Measurements from ENCODE around the gene ATXN7L1. TPM values are rescaled to one million over a fixed set of nuclear protein-coding genes. Genes with fewer than 3 reads are reported as not detected.
A peak's percentile ranks its signal among the peaks of the same experiment; 100 is the strongest.

ATXN7L1 gene
- total RNA-seq, 4 donors from 2014 or later: 4.6 to 12.5 (median 10.1) TPM

DNA sequence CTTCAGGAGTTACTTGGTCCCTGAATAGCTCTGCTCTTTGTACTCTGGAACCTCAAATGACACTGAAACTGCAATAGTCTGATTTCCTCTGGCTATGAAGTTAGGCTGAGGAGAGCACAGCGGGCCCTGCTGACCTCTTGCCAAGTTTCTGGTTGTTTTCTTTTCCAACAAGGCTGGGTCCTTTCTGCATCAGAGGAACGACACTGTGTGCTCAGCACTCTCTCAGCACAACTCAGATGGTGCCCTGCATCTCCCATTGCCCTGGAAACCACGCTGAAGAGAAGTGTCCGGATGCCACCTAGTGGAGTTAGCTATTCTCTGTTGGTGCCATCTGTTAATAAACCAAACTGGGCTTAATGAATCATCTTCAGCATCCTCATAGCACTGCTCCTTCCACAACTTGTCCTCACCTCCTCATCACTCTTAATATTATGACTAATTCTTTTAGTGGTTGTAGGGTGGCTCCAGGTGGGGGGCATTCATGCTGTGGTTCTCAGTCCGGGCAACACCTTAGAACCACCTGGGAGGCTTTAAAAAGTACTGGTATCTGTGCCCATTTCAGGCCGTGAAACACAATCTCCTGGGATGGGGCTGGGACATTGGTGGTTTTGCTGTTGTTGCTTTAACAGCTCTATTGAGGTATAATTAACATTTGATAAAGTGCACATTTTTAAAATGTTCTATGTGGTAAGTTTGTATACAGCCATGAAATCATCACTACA, 286.9 kb downstream of the ATXN7L1 start:
- peaks cover 0 to 6% (median 2%) of the 10 kb centered on the region in 4 donors for H3K4me1 ChIP-seq
- no peak for DNase-seq (ENCODE audit: extremely low spot score)
- no peak overlapping the region for H3K27ac ChIP-seq (replicated peaks in 1 of 4)
- no peaks in the 10 kb centered on the region for H3K9me3 ChIP-seq
- intact Hi-C loops (cut with DNase I): no loop called here
- 27% methylated on average over 6 of the region's 6 CpGs for WGBS
- no peak overlapping the region for H3K4me3 ChIP-seq
- TF ChIP-seq POLR2AphosphoS5 (IDR thresholded peaks at IDR 0.05) (no peak), POLR2A (IDR thresholded peaks at IDR 0.05; ENCODE audit: low read depth) (no peak)
- TF ChIP-seq, protein P1, sequence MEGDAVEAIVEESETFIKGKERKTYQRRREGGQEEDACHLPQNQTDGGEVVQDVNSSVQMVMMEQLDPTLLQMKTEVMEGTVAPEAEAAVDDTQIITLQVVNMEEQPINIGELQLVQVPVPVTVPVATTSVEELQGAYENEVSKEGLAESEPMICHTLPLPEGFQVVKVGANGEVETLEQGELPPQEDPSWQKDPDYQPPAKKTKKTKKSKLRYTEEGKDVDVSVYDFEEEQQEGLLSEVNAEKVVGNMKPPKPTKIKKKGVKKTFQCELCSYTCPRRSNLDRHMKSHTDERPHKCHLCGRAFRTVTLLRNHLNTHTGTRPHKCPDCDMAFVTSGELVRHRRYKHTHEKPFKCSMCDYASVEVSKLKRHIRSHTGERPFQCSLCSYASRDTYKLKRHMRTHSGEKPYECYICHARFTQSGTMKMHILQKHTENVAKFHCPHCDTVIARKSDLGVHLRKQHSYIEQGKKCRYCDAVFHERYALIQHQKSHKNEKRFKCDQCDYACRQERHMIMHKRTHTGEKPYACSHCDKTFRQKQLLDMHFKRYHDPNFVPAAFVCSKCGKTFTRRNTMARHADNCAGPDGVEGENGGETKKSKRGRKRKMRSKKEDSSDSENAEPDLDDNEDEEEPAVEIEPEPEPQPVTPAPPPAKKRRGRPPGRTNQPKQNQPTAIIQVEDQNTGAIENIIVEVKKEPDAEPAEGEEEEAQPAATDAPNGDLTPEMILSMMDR (IDR thresholded peaks at IDR 0.05): peak; percentile 29 to 55 (median 39)
- H3K27me3 ChIP-seq: no peaks in the 10 kb centered on the region
- no peaks in the 10 kb centered on the region for H3K36me3 ChIP-seq

DNA sequence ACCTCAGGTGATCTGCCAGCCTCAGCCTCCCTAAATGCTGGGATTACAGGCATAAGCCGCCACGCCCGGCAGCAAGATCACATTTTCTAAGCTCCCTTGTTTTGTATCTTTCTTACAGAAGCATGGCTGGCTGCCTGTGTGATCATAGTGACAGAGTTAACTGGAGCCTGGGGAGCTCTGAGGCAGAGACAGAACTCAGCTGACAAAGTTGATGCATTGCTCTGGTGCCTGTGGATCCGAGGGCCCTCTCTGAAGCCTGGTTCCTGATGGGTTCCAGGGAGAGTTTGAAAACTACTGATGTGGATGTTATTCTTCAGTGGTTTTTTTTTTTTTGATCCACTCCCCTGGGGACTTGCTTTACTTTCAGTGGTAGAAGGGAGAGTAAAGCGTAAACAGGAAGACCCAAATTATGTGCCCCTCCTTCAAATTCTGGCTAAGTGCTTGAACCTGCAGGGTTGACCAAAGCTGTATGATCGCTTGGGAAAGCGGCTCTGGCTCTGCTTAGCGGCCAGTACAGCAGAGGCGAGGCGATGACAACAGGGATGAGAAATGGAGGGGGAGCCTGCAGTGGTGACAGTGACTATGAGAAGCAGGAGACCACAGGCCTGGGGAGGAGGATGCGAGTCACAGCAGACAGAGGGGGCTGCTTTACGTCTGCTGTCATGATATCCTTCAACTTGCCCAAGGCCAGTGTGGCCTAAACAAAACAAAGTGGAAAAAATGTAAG, 288.3 kb downstream of the ATXN7L1 start:
- peaks cover 0 to under 1% (median 0%) of the 10 kb centered on the region in 4 donors for H3K27me3 ChIP-seq
- TF ChIP-seq EP300 (IDR thresholded peaks at IDR 0.05) (no peak), POLR2A (IDR thresholded peaks at IDR 0.05; ENCODE audit: low read depth) (no peak), POLR2AphosphoS5 (IDR thresholded peaks at IDR 0.05) (no peak)
- TF ChIP-seq, protein P1 (IDR thresholded peaks at IDR 0.05): no peak
- H3K9me3 ChIP-seq: no peaks in the 10 kb centered on the region
- no peak overlapping the region for H3K27ac ChIP-seq (replicated peaks in 1 of 4)
- intact Hi-C loops (cut with DNase I): no loop called here
- WGBS: 81% methylated on average over 11 of the region's 12 CpGs
- no peaks in the 10 kb centered on the region for H3K36me3 ChIP-seq
- peaks cover 0 to 6% (median 2%) of the 10 kb centered on the region in 4 donors for H3K4me1 ChIP-seq
- no peak for DNase-seq (ENCODE audit: extremely low spot score)
- H3K4me3 ChIP-seq: no peak overlapping the region

DNA sequence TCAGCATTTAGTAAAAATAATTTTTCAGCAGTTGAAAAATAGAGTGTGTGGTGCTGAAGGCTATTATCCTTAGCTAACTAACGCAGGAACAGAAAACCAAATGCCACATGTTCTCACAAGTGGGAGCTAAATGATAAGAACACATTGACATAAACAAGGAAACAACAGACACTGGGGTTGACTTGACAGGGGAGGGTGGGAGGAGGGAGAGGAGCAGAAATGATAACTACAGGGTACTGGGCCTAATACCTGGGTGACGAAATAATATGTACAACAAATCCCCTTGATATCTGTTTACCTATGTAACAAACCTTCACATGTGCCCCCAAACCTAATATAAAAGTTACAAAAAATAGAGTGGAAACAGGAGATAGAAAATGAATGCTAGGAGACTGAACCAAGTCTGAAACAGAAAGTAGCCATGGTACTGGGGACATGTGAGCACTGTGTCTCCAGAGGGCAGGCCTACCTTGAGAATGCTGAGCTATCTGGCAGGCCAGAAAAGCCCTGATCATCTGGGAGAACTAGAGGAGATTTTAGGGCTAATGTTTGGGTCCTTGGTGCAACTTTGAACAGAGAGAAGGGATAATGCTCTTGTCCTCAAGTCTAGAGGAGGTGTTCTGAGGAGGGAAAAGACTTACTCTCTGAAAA, 290.4 kb downstream of the ATXN7L1 start:
- WGBS: 95% methylated on average over 2 of the region's 2 CpGs
- peaks cover 0 to 16% (median 0%) of the 10 kb centered on the region in 4 donors for H3K27me3 ChIP-seq
- no peak for TF ChIP-seq POLR2A (IDR thresholded peaks at IDR 0.05; ENCODE audit: low read depth)
- no peak for TF ChIP-seq POLR2AphosphoS5 (IDR thresholded peaks at IDR 0.05)
- no peak for TF ChIP-seq EP300 (IDR thresholded peaks at IDR 0.05)
- H3K4me1 ChIP-seq: peaks cover 0 to 13% (median 9%) of the 10 kb centered on the region in 4 donors
- DNase-seq (ENCODE audit: extremely low spot score): no peak
- no peak overlapping the region for H3K4me3 ChIP-seq
- H3K36me3 ChIP-seq: no peaks in the 10 kb centered on the region
- H3K9me3 ChIP-seq: no peaks in the 10 kb centered on the region
- no peak overlapping the region for H3K27ac ChIP-seq (replicated peaks in 1 of 4)
- intact Hi-C loops (cut with DNase I): no loop called here

DNA sequence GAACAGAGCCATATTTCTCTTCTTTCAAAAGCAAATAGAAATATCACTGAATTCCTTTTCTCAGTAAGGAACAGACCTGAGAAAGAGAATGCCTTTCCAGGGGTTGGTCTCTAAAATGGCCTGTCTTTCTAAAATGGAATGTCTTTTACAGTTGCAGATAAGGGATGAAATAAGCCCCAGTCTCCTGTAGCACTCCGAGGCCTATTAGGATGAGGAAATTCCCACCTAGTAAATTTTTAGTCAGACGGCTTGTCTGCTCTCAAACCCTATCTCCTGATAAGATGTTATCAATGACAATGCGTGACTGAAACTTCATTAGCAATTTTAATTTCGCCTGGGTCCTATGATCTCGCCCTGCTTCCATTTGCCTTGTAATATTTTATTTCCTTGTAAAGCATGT, 292.2 kb downstream of the ATXN7L1 start:
- no peak for DNase-seq (ENCODE audit: extremely low spot score)
- no peak overlapping the region for H3K27ac ChIP-seq (replicated peaks in 1 of 4)
- intact Hi-C loops (cut with DNase I): no loop called here
- H3K9me3 ChIP-seq: no peaks in the 10 kb centered on the region
- H3K4me3 ChIP-seq: no peak overlapping the region
- H3K4me1 ChIP-seq: peaks cover 0 to 10% (median 8%) of the 10 kb centered on the region in 4 donors
- TF ChIP-seq POLR2AphosphoS5 (IDR thresholded peaks at IDR 0.05): no peak
- TF ChIP-seq POLR2A (IDR thresholded peaks at IDR 0.05; ENCODE audit: low read depth): no peak
- no peak for TF ChIP-seq EP300 (IDR thresholded peaks at IDR 0.05)
- TF ChIP-seq, protein P1 (IDR thresholded peaks at IDR 0.05): no peak
- peaks cover 0 to 19% (median 0%) of the 10 kb centered on the region in 4 donors for H3K27me3 ChIP-seq
- WGBS: 97% methylated on average over 5 of the region's 5 CpGs
- H3K36me3 ChIP-seq: no peaks in the 10 kb centered on the region

DNA sequence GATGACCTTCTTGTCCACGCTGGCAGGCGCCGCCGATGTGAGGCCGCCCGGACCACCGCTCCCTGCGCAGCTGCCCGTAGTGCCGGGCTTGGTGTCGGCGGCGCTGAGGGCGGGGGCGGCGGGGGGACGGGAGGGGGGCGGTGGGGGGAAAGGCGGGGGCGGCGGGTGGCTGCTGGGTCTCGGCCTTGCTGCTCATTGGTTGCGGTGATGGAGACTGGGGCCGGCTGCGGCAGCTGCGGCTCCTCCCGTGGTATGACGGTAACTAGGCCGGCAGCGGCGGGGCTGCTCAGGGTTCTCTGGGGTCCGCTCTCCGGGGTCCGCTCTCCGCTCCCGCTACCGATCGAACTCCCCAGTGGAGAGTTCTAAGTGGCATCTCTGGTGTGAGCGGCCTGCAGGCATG, 293.3 kb downstream of the ATXN7L1 start:
- H3K4me3 ChIP-seq: no peak overlapping the region
- DNase-seq (ENCODE audit: extremely low spot score): no peak
- TF ChIP-seq, protein P1 (IDR thresholded peaks at IDR 0.05): no peak
- TF ChIP-seq POLR2AphosphoS5 (IDR thresholded peaks at IDR 0.05): no peak
- no peak for TF ChIP-seq POLR2A (IDR thresholded peaks at IDR 0.05; ENCODE audit: low read depth)
- TF ChIP-seq EP300 (IDR thresholded peaks at IDR 0.05): no peak
- 74% methylated on average over 8 of the region's 39 CpGs for WGBS
- peaks cover 0 to 19% (median 0%) of the 10 kb centered on the region in 4 donors for H3K27me3 ChIP-seq
- H3K27ac ChIP-seq (replicated peaks in 1 of 4): no peak overlapping the region
- H3K9me3 ChIP-seq: no peaks in the 10 kb centered on the region
- H3K4me1 ChIP-seq: peaks cover 0 to 8% (median 7%) of the 10 kb centered on the region in 4 donors
- H3K36me3 ChIP-seq: no peaks in the 10 kb centered on the region
- intact Hi-C loops (cut with DNase I): no loop called here

Data from esophagus muscularis mucosa (tissue), 4 donors.